Muscle layer of colon (tissue), 2 donors: ENCODE data around the gene CLASP1.

Experiments
- H3K27ac ChIP-seq: one replicate; pipeline ENCODE4 v1.7.0; 2013; ENCODE audit warnings: low read depth, mild to moderate bottlenecking, low read length, moderate library complexity
- H3K27me3 ChIP-seq, 2 donors: one replicate each; pipeline ENCODE4 v1.7.0; 2013; ENCODE audit warnings: low read length in 2 of 2, mild to moderate bottlenecking in 2 of 2; ENCODE audit not compliant: insufficient read depth in 2 of 2, control insufficient read depth in 1 of 2
- H3K36me3 ChIP-seq: one replicate; pipeline ENCODE4 v1.7.0; 2013; ENCODE audit warnings: mild to moderate bottlenecking, low read length; ENCODE audit not compliant: insufficient read depth
- H3K4me1 ChIP-seq: one replicate; pipeline ENCODE4 v1.7.0; 2013; ENCODE audit warnings: mild to moderate bottlenecking, low read length; ENCODE audit not compliant: insufficient read depth
- H3K4me3 ChIP-seq, 2 donors: one replicate each; pipeline ENCODE4 v1.7.0; 2013; ENCODE audit warnings: low read length in 2 of 2, low read depth in 1 of 2, mild to moderate bottlenecking in 1 of 2, moderate library complexity in 1 of 2
- H3K9ac ChIP-seq: one replicate; pipeline ENCODE4 v1.7.0; 2013; ENCODE audit warnings: low read length
- H3K9me3 ChIP-seq: one replicate; pipeline ENCODE4 v1.7.0; 2013; ENCODE audit warnings: mild to moderate bottlenecking, low read length
- donor health status: abdominal sarcoma.
- donor health status: Adenocarcinoma of cecum.

The CLASP1 gene

GRCh38 chr2:121372721-121373353, 276.4 kb downstream of the CLASP1 start:
- H3K27ac ChIP-seq: no peak overlapping the region
- H3K4me3 ChIP-seq: no peak overlapping the region
- no peak overlapping the region for H3K9ac ChIP-seq
- H3K27me3 ChIP-seq: no peaks in the 10 kb centered on the region
- H3K4me1 ChIP-seq: no peaks in the 10 kb centered on the region
- H3K36me3 ChIP-seq: peaks cover 37% of the 10 kb centered on the region
- H3K9me3 ChIP-seq: no peaks in the 10 kb centered on the region

GRCh38 chr2:121372082-121372481, 277.2 kb downstream of the CLASP1 start:
- H3K4me3 ChIP-seq: no peak overlapping the region
- peaks cover 38% of the 10 kb centered on the region for H3K36me3 ChIP-seq
- no peaks in the 10 kb centered on the region for H3K27me3 ChIP-seq
- no peaks in the 10 kb centered on the region for H3K4me1 ChIP-seq
- no peaks in the 10 kb centered on the region for H3K9me3 ChIP-seq
- H3K27ac ChIP-seq: no peak overlapping the region
- no peak overlapping the region for H3K9ac ChIP-seq

- Histone ChIP-seq H3K36me3 (peaks cover 29% of the 10 kb centered on the region), H3K4me1 (peaks cover 3% of the 10 kb centered on the region), H3K27ac (no peak overlapping the region), H3K9me3 (no peaks in the 10 kb centered on the region), H3K27me3 (no peaks in the 10 kb centered on the region), H3K4me3 (no peak overlapping the region), H3K9ac (no peak overlapping the region)
These were observed 280.4 kb downstream of the CLASP1 start for GRCh38 chr2:121368836-121369235.

- no peaks in the 10 kb centered on the region for H3K9me3 ChIP-seq
- H3K4me1 ChIP-seq: peaks cover 3% of the 10 kb centered on the region
- peaks cover 31% of the 10 kb centered on the region for H3K36me3 ChIP-seq
- H3K27ac ChIP-seq: no peak overlapping the region
- H3K9ac ChIP-seq: no peak overlapping the region
- H3K27me3 ChIP-seq: no peaks in the 10 kb centered on the region
- no peak overlapping the region for H3K4me3 ChIP-seq
These were observed 281.1 kb downstream of the CLASP1 start for GRCh38 chr2:121368155-121368554.

GRCh38 chr2:121367246-121367900, 281.9 kb downstream of the CLASP1 start:
- Histone ChIP-seq H3K4me3 (no peak overlapping the region), H3K27me3 (no peaks in the 10 kb centered on the region), H3K27ac (no peak overlapping the region), H3K4me1 (peaks cover 3% of the 10 kb centered on the region), H3K36me3 (peaks cover 39% of the 10 kb centered on the region), H3K9me3 (no peaks in the 10 kb centered on the region), H3K9ac (no peak overlapping the region)

- H3K27ac ChIP-seq: no peak overlapping the region
These were observed 283.2 kb downstream of the CLASP1 start for GRCh38 chr2:121366040-121366439.

GRCh38 chr2:121365061-121365460, 284.2 kb downstream of the CLASP1 start:
- H3K4me3 ChIP-seq: no peak overlapping the region
- no peaks in the 10 kb centered on the region for H3K27me3 ChIP-seq
- no peak overlapping the region for H3K27ac ChIP-seq
- no peaks in the 10 kb centered on the region for H3K9me3 ChIP-seq
- peaks cover 53% of the 10 kb centered on the region for H3K36me3 ChIP-seq
- no peak overlapping the region for H3K9ac ChIP-seq
- peaks cover 3% of the 10 kb centered on the region for H3K4me1 ChIP-seq

More at GRCh38 chr2:121366040-121366439, 283.2 kb downstream of the CLASP1 start:
- Histone ChIP-seq H3K27me3 (no peaks in the 10 kb centered on the region), H3K9me3 (no peaks in the 10 kb centered on the region), H3K9ac (no peak overlapping the region), H3K4me1 (peaks cover 3% of the 10 kb centered on the region), H3K4me3 (no peak overlapping the region), H3K36me3 (peaks cover 50% of the 10 kb centered on the region)

GRCh38 chr2:121363632-121364420, 285.4 kb downstream of the CLASP1 start:
- no peak overlapping the region for H3K9ac ChIP-seq
- no peaks in the 10 kb centered on the region for H3K27me3 ChIP-seq
- no peak overlapping the region for H3K27ac ChIP-seq
- H3K9me3 ChIP-seq: no peaks in the 10 kb centered on the region
- peaks cover 3% of the 10 kb centered on the region for H3K4me1 ChIP-seq
- no peak overlapping the region for H3K4me3 ChIP-seq
- H3K36me3 ChIP-seq: peaks cover 50% of the 10 kb centered on the region

GRCh38 chr2:121362774-121363173, 286.5 kb downstream of the CLASP1 start:
- Histone ChIP-seq H3K9me3 (no peaks in the 10 kb centered on the region), H3K36me3 (peaks cover 53% of the 10 kb centered on the region), H3K9ac (no peak overlapping the region), H3K27me3 (no peaks in the 10 kb centered on the region), H3K4me1 (peaks cover 3% of the 10 kb centered on the region), H3K4me3 (no peak overlapping the region), H3K27ac (no peak overlapping the region)

GRCh38 chr2:121362226-121362625, 287.0 kb downstream of the CLASP1 start:
- no peaks in the 10 kb centered on the region for H3K27me3 ChIP-seq
- no peaks in the 10 kb centered on the region for H3K9me3 ChIP-seq
- peaks cover 3% of the 10 kb centered on the region for H3K4me1 ChIP-seq
- peaks cover 52% of the 10 kb centered on the region for H3K36me3 ChIP-seq
- H3K27ac ChIP-seq: no peak overlapping the region
- no peak overlapping the region for H3K4me3 ChIP-seq
- H3K9ac ChIP-seq: no peak overlapping the region

- H3K4me1 ChIP-seq: peaks cover 3% of the 10 kb centered on the region
- no peaks in the 10 kb centered on the region for H3K9me3 ChIP-seq
- no peak overlapping the region for H3K27ac ChIP-seq
- H3K27me3 ChIP-seq: no peaks in the 10 kb centered on the region
- peaks cover 50% of the 10 kb centered on the region for H3K36me3 ChIP-seq
- no peak overlapping the region for H3K9ac ChIP-seq
- no peak overlapping the region for H3K4me3 ChIP-seq
These were observed 288.5 kb downstream of the CLASP1 start for GRCh38 chr2:121360566-121361300.
